HepG2 (cell line): ENCODE measurements around the gene ID3. TPM values are rescaled to one million over a fixed set of nuclear protein-coding genes. Genes with fewer than 3 reads are reported as not detected.

ENCODE experiments used
- CREB1 ChIP-seq, 2 experiments: fragments of 450-650 bp in 1 of 2; IDR thresholded peaks; 2 replicates each; pipeline ENCODE4 v1.6.1; 2016 to 2017; ENCODE audit warnings: control low read depth in 1 of 2, mild to moderate bottlenecking in 1 of 2, missing compliant biosample characterization in 1 of 2, missing genetic modification characterization in 1 of 2
- FOXP1 ChIP-seq, 2 experiments: fragments of 450-650 bp in 1 of 2; IDR thresholded peaks; 2 replicates each; pipeline ENCODE4 v1.6.1; 2017 to 2018; ENCODE audit warnings: antibody characterized with exemption in 1 of 2
- GFI1 ChIP-seq: sonication (generic); formaldehyde crosslinking; IDR thresholded peaks from 2 replicates; pipeline ENCODE4 v1.5.0; 2020; ENCODE audit warnings: missing genetic modification reagents, mild to moderate bottlenecking, borderline replicate concordance
- RCOR2 ChIP-seq: IDR thresholded peaks from 2 replicates; pipeline ENCODE4 v1.6.1; 2016; ENCODE audit warnings: missing biosample characterization, missing genetic modification reagents
- SIN3B ChIP-seq: fragments of 150-350 bp; IDR thresholded peaks from 2 replicates; pipeline ENCODE4 v1.6.1; 2014; ENCODE audit warnings: low read length
- ZNF629 ChIP-seq: sonication (generic); formaldehyde crosslinking; conservative IDR thresholded peaks from 2 replicates; pipeline ENCODE4 v1.5.0; 2020; ENCODE audit warnings: missing genetic modification reagents
- ZNF670 ChIP-seq: sonication (generic); formaldehyde crosslinking; IDR thresholded peaks from 2 replicates; pipeline ENCODE4 v1.8.0; 2022; ENCODE audit warnings: mild to moderate bottlenecking, missing genetic modification reagents, borderline replicate concordance
- ZNF768 ChIP-seq: sonication (generic); formaldehyde crosslinking; IDR thresholded peaks from 2 replicates; pipeline ENCODE4 v1.4.0; 2020; ENCODE audit warnings: missing genetic modification reagents
- ZSCAN22 ChIP-seq: sonication (generic); formaldehyde crosslinking; IDR thresholded peaks from 2 replicates; pipeline ENCODE4 v1.4.0; 2020; ENCODE audit warnings: mild to moderate bottlenecking, missing genetic modification reagents
- polyA plus RNA-seq, 8 experiments: library from polyadenylated mRNA; depleted of rRNA in 3 of 8; stranded (reverse) in 7 of 8; unstranded in 1 of 8; fragments of >200 nt; fragmentation: Illumina TruSeq in 4 of 8; extraction: Trizol in 4 of 8; gene quantifications; 2 replicates each; pipeline versions ENCODE4 v1.2.1 to v1.2.3, GENCODE V29; 2011 to 2016; ENCODE audit warnings: low read depth in 4 of 8, missing spikeins in 1 of 8, mixed read lengths in 1 of 8; ENCODE audit not compliant: insufficient read depth in 1 of 8
- total RNA-seq, 5 experiments: library from RNA; depleted of rRNA; stranded (reverse); fragments of >200 nt; fragmentation: Illumina TruSeq; extraction: Trizol; gene quantifications; 2 replicates each; pipeline ENCODE4 v1.2.3, GENCODE V29; 2016; ENCODE audit warnings: low read depth in 1 of 5
- TF ChIP-seq, protein P1 (sequence below): sonication (generic); formaldehyde crosslinking; IDR thresholded peaks from 2 replicates; pipeline ENCODE4 v1.8.1; 2023; ENCODE audit warnings: mild to moderate bottlenecking, missing genetic modification reagents
- TF ChIP-seq, protein P2 (sequence below): sonication (generic); formaldehyde crosslinking; IDR thresholded peaks from 2 replicates; pipeline ENCODE4 v1.9.0; 2022; ENCODE audit warnings: missing genetic modification reagents, mild to moderate bottlenecking, borderline replicate concordance

Gene ID3
- total and polyA plus RNA-seq, 2 of the 13 experiments (the other 11 are each of a cell fraction or from before 2014, with no cell fraction given) = 64.8 to 115 TPM

DNA sequence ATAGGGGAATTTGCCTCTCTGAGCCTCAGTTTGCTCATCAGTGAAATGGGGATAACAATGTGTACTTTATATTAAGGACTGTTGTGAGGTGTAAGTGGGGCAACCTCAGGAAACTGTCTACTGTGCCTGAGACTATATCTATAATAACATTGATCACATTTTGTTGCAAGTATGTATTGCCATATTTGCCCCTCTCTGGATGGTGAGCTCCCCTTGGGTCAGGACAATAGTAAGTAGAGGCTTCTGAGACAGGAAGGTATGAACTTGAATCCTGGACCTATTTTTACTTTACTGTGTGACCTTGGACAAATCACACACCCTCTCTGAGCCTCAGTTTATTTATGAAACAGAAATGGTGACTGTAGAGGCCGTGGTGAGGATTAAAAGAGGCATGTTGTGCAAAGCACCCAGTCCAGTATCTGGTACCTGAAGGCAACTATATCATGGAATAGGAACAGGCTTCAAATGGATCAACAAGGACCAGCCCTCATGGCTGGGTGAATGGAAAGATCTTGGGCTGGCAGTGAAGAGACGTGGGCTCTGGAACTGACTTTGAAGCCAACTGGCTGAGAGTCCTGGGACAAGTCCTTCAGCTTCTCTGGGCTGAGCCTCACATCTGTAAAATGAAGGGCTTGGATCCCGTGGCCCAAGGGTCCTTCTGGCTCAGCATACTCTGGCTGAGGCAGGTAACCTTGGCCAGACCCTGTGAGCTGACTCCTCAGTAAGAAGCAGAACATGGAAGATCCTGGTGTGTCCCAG is 35.0 kb upstream of the ID3 start (continued):
- no peak for TF ChIP-seq GFI1
- TF ChIP-seq, protein P1, sequence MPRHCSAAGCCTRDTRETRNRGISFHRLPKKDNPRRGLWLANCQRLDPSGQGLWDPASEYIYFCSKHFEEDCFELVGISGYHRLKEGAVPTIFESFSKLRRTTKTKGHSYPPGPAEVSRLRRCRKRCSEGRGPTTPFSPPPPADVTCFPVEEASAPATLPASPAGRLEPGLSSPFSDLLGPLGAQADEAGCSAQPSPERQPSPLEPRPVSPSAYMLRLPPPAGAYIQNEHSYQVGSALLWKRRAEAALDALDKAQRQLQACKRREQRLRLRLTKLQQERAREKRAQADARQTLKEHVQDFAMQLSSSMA = 0 out of 2 replicates have a peak, but pooled peaks have one; percentile 36
- TF ChIP-seq ZNF670 (CRISPR knock-in tag) = no peak
- TF ChIP-seq ZNF768 (CRISPR knock-in tag) = peak; percentile 90
- TF ChIP-seq ZNF629 (CRISPR knock-in tag) = peak; percentile 98
- no peak for TF ChIP-seq SIN3B
- no peak for TF ChIP-seq CREB1 (IDR thresholded peaks at IDR 0.05)
- TF ChIP-seq CREB1 (CRISPR knock-in tag; IDR thresholded peaks at IDR 0.05) = 0 out of 2 replicates have a peak, but pooled peaks have one; percentile 40
- TF ChIP-seq ZSCAN22 (CRISPR knock-in tag) = no peak
- TF ChIP-seq FOXP1 (IDR thresholded peaks at IDR 0.05) = no peak
- TF ChIP-seq FOXP1 (CRISPR knock-in tag; IDR thresholded peaks at IDR 0.05) = no peak
- TF ChIP-seq RCOR2 (CRISPR knock-in tag) = peak; percentile 83
- TF ChIP-seq, protein P2, sequence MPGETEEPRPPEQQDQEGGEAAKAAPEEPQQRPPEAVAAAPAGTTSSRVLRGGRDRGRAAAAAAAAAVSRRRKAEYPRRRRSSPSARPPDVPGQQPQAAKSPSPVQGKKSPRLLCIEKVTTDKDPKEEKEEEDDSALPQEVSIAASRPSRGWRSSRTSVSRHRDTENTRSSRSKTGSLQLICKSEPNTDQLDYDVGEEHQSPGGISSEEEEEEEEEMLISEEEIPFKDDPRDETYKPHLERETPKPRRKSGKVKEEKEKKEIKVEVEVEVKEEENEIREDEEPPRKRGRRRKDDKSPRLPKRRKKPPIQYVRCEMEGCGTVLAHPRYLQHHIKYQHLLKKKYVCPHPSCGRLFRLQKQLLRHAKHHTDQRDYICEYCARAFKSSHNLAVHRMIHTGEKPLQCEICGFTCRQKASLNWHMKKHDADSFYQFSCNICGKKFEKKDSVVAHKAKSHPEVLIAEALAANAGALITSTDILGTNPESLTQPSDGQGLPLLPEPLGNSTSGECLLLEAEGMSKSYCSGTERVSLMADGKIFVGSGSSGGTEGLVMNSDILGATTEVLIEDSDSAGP = peak; percentile 27; the same call in 1 of the 2 replicates
- TF ChIP-seq, all 625 proteins: peak for 12
